NOMO-1 treated with DMSO at 0.1 percent for 48 hours (cell line): ENCODE data around the gene GALNT13.

Source experiments
- DNase-seq: peaks from one replicate; lab custom pipeline; 2025; ENCODE audit not compliant: unreplicated experiment; lab: John Stamatoyannopoulos, UW

The GALNT13 gene

DNA sequence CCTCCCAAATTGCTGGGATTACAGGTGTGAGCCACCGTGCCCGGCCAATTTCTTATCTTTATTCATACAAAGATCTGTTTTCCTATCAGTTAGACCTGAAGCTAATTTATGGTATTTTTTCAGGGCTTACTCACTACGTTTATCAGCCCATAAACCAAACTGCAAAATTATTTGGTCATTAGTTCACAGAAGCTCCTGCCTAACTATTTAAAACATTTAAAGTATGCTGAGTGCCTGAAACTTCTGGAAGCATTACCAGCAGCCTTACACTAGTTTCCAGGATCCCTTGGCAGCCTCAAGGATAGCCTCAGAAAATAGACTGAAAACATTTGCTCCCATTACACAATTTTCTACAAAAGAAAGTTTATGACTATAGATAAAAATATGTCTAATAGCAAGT is 68.8 kb downstream of the GALNT13 start:
- DNase-seq: no peak

DNA sequence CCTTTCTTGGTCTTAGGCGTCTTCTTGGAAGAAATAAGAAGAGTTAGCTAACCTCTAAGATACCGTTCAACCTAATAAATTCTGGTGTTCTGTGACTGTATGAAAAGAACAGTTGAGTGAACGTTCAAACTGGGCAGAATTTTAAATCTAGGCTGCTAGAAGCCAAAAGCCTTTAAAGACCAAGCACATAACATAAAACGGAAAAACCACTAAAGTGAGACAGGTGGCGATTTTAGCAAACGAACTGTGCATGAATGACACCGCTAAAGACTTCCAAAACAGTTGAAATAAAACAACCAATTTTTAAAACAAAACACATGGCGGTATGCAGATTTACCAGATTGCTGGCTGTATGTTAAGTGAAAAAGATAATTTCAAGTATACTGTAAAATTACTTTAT is 73.1 kb downstream of the GALNT13 start:
- no peak for DNase-seq

DNA sequence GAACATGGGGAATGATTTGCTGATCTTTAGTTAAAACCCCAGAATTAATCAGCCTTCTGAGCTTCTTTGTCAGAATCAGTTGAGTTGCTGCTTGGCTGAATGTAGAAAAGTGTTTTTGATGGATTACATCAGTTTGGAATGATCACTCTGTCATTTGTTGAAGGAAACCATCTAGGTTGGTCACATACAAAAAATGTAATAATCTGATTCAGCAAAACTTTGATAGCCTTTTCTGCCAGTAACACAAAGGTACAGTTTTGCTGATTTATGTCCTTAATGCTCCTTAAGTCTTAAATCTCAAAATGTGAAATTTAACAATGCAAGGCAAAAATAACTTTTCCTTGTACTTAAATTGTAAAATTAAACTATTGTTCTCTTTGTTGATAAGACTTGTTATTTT is 74.3 kb downstream of the GALNT13 start:
- no peak for DNase-seq

DNA sequence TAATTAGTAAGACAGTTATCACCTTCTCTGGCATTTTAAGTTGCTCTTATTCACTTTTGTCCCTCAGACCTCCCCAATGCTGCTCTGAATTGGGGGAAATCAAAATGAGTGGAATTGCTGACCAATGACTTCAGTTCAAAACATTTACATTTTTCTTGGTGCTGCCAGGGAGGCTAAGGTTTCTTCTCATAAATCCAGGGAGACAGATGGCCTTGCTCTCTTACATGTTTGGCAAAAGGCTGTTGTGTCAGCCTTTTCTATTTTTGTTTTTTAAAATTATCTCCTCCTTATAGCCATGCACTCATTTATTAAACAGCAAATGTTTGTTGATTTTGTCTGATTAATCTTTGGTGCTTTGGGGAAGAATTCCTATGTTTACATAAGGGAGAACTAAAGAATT is 82.0 kb downstream of the GALNT13 start:
- no peak for DNase-seq

DNA sequence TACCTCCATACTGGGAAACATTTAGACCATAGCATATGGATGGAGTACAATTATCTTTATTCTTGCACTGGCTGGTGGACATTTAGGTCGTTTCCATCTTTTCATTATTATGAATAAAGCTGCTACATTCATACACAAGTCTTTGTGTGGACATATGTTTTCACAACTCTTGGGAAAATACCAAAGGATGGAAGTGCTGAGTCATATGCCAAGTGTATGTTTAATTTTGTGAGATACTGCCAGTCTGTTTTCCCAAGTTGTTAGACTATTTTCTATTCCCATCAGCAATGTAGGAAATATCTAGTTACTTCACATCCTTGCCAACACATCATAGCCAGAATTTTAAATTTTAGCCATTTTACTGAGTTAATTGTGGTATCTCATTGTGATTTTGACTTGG is 91.5 kb downstream of the GALNT13 start:
- no peak for DNase-seq

DNA sequence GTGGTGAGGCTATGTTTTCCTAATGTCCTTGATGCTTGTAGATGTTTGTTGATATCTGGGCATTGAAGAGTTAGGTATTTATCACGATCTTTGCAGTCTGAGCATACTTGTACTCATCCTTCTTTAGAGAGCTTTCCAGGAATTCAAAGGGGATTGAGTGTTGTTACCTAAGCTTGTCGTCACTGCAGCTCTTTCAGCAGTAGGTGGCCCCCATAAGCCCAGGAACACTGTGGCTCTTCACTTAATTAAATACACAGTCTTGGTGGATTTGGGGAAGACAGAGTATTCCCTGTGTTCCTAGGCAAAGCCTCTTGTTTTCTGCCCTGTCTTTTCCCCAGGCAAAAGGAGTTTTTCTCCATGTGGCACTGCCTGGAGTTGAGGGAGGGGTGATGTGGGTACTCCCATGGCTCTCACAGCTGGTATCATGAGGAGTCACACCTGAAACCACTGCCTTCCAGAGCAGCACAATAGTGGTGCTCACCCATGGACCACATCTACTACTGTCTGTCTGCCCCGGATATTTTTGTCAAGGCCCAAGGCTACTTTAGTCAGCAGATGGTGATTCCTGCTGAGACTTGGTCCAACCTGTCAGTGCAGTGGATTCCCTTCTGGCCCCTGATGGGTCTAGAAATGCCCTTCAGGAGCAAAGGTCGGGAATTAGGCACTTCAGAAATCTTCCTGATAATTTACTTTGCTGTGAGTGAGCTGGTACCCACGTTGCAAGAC is 95.7 kb downstream of the GALNT13 start:
- no peak for DNase-seq

DNA sequence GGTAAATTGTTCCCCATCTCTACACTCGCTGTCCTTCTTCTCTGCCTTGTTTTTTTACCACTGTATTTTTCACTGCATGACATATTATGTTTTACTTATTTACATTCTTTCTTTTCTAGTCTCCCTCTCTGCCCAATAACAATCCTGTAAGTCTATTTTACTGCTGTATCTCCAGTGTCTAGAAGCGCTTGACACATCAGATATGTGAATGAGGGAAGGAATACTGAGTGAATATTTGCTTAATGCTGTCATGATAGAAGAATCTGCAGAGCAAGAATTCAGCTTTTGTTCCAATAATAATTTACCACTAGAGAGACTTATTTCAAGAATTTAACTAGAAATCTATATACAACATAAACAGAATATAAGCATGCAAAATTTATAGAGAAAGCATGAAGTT is 99.5 kb downstream of the GALNT13 start:
- DNase-seq: no peak

DNA sequence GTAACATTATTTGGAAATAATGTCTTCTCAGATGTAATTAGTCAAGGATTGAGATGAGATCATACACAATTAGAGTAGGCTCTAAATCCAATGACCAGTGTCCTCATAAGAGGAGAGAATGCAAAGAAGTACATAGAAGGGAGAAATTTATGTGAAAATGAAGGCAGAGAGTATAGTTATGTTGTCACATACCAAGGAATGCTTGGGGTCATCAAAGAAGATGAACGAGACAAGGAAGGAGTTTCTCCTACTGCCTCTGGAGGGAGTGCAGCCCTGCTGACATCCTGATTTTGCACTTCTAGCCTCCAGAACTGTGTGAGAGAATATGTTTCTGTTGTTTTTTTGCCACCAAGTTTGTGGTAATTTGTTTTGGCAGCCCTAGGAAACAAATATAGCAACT is 100.1 kb downstream of the GALNT13 start:
- no peak for DNase-seq

DNA sequence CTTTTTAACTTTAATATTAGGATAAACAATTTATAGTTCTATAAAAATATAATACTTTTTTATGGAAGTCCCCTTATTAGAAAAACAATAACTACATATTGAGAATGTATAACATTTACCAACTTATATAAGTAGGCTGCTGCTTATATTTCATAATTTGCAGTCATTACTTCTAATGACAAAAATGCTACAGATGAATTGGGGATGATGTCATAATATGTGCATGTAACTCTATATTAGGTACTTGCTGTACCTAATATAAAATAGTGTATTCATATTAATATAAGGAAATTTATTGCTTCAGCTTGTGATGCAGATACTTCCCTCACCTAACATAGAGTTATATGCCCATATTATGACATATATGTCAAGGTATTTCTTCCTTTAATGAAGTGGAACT is 100.7 kb downstream of the GALNT13 start:
- no peak for DNase-seq

DNA sequence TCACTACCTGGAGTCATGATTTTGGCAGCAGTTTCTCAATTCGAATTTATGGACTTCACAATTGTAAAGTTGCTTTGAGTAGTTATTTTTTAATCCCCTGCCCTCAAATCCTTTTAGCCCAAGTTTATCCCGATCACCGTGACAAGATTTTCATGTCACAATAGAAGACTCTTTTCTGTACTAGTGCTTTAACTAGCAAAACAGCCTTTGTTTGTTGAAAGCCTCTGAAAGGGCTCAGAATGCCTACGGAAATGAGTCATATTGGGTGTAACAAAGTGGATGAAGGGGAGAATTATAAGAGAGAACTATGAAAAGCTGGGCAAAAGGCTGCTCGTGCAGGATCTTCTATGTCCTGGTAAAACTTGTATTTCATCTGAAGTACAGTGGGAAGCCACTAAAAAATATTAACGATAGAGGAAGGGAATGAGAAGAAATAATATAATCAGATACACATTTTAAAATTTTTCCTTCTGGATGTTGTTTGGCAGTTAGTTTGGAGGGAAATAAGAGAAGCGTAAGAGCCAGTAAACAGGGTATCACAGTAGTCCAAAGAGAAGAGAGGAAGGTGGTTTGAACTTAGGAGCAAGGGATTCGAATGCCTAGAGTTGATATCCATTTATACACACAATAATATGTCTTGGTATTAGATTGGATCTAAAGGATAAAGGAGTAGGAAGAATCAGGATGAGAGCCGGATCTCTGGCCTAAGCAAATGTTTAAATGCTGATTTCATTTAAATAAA is 114.9 kb downstream of the GALNT13 start:
- DNase-seq: no peak

DNA sequence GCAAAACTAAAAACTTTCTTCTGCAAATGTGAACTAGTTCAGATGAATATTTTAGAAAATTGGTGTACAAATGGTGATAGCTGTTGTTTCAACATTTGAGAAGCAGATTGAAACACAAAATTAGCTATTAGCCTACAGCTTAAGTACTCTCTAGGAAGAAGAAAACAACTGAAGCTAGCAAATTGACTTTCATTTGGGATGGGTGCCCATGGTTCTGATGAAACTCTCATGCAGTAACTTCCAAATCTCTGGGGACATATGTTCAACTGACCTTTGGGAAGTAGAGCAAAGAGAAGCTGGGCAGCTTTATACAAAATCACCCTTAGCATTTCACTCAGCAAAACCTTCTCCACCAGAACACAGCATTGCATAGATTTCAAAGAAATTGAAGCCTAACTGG is 119.0 kb downstream of the GALNT13 start:
- no peak for DNase-seq

DNA sequence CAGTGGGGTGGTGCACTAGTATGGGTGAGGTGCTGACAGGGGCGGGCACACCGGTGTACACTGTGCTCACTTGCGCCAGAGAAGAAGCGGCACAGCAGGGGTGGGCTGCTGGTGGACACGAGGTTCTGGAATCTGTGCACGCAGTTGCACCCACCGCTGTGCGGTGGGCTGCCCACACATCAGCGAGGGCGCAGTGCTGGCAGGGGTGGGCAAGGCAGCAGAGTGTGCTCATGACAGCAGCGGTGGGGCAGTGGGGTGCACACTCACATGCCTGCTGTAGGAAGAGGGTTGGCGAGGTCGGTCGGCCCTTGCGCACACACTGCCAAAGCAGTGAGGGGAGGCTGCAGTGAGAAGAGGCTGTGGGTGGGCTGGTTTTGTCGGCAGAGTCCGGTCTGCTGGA is 141.8 kb downstream of the GALNT13 start:
- DNase-seq: no peak

DNA sequence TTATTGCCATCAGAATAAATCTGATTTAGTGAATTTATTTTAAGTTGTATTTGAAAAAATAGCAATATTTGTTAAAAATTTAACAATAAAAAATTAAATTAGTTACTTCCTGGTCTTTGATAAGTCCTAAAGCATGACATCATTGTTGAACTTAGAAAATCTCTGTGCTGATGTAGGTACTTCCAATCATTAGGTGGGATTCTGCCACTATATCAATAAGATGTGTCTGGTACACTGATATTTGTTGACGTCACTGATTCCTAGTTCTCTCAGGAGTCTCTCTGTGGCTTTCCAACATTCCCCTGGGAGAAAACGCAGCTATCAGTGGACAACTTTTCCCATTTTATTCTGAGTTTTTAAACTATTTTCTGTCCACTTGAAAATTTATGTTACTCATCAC is 143.5 kb downstream of the GALNT13 start:
- DNase-seq: no peak

DNA sequence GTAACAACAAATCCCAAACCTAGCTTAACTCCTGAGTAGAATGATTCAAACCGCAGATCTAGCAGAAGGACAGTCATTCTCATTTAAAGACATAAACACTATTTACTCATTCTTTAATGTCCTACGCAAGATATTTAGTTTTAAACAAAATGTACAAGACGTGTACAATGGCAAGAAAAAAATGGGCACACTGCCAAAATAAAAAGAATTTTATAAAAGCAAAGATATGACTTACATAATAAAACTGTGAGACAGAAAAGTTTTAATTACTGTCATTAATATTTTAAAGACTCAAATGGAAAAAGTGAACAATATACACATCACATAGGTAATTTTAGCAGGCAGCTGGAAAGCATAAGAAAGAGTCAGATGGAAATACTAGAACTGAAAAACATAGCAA is 157.8 kb downstream of the GALNT13 start:
- no peak for DNase-seq

DNA sequence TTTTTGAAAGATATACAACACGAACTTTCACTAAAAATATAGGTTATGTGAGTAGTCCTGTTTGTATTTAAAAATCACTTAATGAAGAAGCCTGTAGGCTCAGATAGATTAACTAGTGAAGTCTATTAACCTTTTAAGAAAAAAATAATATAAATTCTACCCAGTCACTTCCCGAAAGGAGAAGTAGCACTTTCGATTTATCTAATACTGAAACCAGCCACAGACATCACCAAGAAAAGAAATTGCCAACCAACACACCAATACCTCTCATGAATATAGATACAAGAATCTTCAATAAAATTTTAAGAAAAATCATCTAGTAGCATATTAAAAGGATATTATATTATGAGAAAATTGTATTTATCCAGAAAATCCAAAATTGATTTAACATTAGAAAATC is 160.5 kb downstream of the GALNT13 start:
- DNase-seq: no peak

DNA sequence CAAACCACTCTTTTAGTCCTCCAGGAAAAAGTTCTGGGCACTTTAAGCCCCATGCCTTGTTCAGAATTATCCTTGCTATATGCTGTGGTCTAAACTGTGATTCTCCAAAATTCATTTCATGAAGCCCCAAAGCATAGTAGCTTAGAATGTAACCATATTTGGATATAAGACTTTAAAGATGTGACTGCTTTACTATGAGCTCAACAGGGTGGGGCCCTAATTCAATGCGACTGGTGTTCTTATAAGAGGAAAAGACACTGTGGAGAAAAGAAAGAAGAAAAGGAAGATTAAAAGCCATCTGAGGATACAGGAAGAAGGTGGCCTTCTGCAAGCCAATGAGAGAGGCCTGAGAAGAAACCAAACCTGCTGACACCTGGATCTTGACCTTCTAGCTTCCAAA is 174.8 kb downstream of the GALNT13 start:
- no peak for DNase-seq

DNA sequence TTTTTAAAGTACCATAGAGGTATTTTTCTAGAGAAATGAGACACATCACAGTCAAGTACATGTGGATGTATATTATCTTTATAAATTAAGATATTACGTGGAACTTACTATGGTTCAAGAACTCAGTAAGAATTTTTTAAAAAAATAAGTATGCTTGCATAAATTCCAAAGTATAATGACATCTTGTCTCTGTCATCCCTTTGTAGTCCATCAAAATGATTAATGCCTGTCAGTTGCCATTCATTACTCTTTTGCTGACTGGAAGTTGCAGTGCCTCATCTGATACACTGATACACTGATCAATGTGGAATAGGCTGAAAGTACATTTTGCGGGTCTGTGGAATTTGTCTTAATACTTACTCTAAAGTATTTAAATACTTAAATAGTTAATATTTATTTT is 177.2 kb downstream of the GALNT13 start:
- no peak for DNase-seq

DNA sequence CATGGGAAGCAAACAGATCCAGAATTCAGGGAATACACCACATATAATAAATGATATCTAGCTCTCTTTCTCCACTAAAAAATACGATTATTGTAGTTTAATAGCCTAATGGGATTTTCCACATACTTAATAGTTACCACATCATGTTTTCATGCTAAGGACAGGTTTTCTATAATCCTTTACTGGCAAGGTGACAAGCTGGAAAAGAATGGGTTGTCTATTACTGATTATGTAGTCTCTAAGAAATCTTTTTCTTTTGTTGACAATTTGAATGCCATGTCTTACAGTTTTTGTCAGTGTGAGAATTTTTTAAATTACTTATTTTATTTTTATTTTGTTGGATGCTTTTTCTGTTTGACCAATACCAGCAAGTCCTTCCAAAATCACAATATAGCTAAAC is 177.8 kb downstream of the GALNT13 start:
- no peak for DNase-seq

DNA sequence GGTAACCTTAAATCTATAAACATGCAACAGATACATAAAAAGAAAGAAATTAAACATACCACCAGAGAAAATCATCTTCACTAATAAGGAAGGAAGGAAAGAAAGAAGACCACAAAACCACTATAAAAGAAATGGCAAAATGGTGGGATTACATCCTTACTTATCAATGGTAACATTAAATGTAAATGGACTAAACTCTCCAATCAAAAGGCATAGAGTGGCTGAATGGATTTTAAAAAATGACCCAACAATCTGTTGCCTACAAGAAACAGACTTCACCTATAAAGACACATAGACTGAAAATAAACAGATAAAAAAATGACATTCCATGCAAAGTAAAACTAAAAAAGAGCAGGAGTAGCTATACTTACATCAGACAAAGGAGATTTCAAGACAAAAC is 195.4 kb downstream of the GALNT13 start:
- DNase-seq: no peak

DNA sequence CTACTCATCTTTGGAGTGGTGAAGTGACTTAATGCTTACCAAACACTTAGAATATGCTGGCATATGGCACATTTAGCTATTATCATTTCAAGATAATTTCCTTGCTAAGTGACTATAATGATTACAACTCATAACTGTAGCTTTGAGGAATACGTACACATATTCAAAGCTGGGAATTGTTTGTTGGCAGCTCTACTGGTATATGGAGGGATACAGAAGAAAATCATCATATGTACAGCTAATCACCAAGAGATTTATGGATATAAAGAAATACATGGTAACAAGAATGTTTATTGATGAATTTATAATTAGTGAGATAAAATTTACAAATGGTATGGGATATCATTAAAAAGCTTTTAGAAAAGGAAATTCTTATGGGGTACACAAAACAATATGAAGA is 207.2 kb downstream of the GALNT13 start:
- no peak for DNase-seq

DNA sequence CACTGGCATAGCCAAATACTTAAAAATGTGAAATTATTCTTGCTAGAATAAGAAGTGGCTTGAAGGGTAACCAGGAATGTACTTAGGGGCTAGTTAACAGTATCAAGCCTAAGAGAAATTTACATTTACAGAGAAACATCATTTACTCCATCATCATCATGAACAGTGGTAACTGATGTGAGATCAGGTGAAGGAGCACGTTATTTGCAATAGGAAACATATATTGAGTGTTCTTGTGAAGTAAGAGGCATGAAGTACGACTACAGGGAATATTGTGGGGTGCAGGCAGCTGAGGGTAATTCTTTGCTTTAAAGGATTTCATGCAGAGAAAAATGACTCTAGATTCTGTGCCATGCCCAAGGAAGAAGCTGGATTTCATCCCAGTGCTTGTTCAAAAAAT is 220.8 kb downstream of the GALNT13 start:
- DNase-seq: no peak

DNA sequence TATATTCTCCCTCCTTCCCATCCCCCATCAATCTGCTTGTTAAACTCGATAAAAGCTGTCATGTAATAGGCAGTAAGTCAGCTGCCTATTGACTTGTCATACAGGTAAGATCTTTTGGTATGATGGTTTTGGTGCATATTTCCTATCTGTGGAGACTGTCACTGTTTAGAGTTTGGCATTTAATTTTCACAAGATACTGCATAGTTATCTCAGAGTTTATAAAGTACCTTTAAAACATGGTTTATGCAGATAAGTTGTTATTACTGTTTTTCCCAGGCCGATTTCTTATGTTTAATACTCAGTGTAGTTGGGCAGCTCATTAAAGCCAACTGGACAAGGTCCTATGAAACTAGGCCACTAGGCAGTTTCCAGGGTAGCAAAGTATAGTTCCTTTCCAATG is 222.1 kb downstream of the GALNT13 start:
- DNase-seq: no peak

DNA sequence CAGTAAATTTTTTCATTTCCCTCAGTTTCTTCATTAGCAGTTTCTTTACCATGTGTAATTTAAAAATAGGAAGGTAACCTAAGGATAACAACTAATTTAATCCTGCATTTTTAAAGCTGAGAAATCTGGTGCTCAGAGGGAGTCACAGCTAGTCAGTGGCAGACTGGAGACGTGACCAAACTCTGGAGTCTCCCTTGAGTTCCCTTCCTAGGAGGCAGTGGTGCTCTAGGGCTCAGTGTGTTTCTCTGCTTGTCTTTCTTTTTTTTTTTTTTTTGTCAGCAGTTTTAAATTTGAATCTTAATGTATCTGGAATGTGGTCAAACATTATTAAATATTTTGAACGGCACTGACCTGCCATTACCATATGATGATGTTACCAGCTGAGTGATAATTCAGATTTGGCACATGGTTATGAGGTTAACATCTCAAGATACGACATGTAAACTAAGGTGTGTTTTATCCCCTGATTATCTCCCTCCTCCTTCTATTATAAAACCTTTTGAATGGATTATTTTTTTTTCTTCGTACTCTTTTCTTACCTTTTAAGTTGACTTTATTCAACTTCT is 226.2 kb downstream of the GALNT13 start:
- DNase-seq: no peak
